Measurements from ENCODE around the gene MOB3B. TPM values are rescaled to one million over a fixed set of nuclear protein-coding genes. Genes with fewer than 3 reads are reported as not detected.

MOB3B gene
- total RNA-seq, 1 experiment from 2014 or later, result 0.03 TPM

DNA sequence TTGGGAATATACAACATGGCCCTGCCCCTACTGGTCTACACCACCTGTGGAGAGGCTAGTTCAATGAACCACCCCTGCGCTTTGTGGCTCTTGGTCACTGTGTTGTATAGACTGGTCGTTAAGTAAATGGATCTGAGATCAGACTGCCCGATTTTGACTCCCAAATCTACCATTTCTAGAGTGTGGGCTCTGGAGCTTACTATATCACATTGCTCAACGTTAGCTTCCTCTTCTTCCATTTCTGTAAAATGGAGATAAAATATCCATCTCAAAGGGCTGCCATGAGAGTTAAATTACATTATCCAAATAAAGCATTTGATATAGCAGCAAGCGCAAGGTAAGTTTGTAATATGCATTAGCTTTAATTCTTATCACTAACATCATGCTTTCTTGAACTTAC is 58.2 kb downstream of the MOB3B start:
- Histone ChIP-seq H3K4me1 (ENCODE audit: control insufficient read depth, insufficient read depth, low read length) (no peaks in the 10 kb centered on the region), H3K9me3 (ENCODE audit: control insufficient read depth, insufficient read depth, low read depth, low read length) (no peaks in the 10 kb centered on the region), H3K4me3 (ENCODE audit: low read depth in 2 of 2, low read length in 2 of 2) (no peak overlapping the region), H3K36me3 (ENCODE audit: control insufficient read depth, insufficient read depth, low read length) (no peaks in the 10 kb centered on the region), H3K27me3 (ENCODE audit: control insufficient read depth, insufficient read depth, low read length) (no peaks in the 10 kb centered on the region), H3K27ac (ENCODE audit: low read length) (no peak overlapping the region)
- ChIA-PET CTCF (no interaction called here), POLR2A (no interaction called here)
- in situ Hi-C loops (cut with HindIII; ENCODE audit: low pct_unique_long_range_greater_than_20kb, low sequenced_read_pairs), result no loop called here
- no TSS peak for BruUV-seq (replicated peaks)
- no peak for DNase-seq (ENCODE audit: low read depth, low spot score)
- intact Hi-C loops (cut with micrococcal nuclease; ENCODE audit: unreplicated experiment), result no loop called here
- no peak for ATAC-seq
- TF ChIP-seq POLR2AphosphoS5 (IDR thresholded peaks at IDR 0.05; ENCODE audit: low read depth, low read length) (no peak), TCF7L2 (IDR thresholded peaks at IDR 0.05; ENCODE audit: low read depth, low read length) (no peak)

- CTCF ChIA-PET, result no interaction called here
- Histone ChIP-seq H3K27me3 (ENCODE audit: control insufficient read depth, insufficient read depth, low read length) (no peaks in the 10 kb centered on the region), H3K4me3 (ENCODE audit: low read depth in 2 of 2, low read length in 2 of 2) (no peak overlapping the region), H3K36me3 (ENCODE audit: control insufficient read depth, insufficient read depth, low read length) (no peaks in the 10 kb centered on the region), H3K9me3 (ENCODE audit: control insufficient read depth, insufficient read depth, low read depth, low read length) (no peaks in the 10 kb centered on the region), H3K4me1 (ENCODE audit: control insufficient read depth, insufficient read depth, low read length) (no peaks in the 10 kb centered on the region), H3K27ac (ENCODE audit: low read length) (no peak overlapping the region)
- no peak for DNase-seq (ENCODE audit: low read depth, low spot score)
- no TSS peak for BruUV-seq (replicated peaks)
- in situ Hi-C loops (cut with HindIII; ENCODE audit: low pct_unique_long_range_greater_than_20kb, low sequenced_read_pairs) (no loop called here), intact Hi-C loops (cut with micrococcal nuclease; ENCODE audit: unreplicated experiment) (no loop called here)
- POLR2A ChIA-PET, result no interaction called here
- TF ChIP-seq, protein P1, sequence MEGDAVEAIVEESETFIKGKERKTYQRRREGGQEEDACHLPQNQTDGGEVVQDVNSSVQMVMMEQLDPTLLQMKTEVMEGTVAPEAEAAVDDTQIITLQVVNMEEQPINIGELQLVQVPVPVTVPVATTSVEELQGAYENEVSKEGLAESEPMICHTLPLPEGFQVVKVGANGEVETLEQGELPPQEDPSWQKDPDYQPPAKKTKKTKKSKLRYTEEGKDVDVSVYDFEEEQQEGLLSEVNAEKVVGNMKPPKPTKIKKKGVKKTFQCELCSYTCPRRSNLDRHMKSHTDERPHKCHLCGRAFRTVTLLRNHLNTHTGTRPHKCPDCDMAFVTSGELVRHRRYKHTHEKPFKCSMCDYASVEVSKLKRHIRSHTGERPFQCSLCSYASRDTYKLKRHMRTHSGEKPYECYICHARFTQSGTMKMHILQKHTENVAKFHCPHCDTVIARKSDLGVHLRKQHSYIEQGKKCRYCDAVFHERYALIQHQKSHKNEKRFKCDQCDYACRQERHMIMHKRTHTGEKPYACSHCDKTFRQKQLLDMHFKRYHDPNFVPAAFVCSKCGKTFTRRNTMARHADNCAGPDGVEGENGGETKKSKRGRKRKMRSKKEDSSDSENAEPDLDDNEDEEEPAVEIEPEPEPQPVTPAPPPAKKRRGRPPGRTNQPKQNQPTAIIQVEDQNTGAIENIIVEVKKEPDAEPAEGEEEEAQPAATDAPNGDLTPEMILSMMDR (IDR thresholded peaks at IDR 0.05), result no peak
- TF ChIP-seq SIN3A (IDR thresholded peaks at IDR 0.05; ENCODE audit: borderline replicate concordance, insufficient read depth, low read depth, low read length), result no peak
- no peak for TF ChIP-seq POLR2AphosphoS5 (IDR thresholded peaks at IDR 0.05; ENCODE audit: low read depth, low read length)
- TF ChIP-seq, protein P2, sequence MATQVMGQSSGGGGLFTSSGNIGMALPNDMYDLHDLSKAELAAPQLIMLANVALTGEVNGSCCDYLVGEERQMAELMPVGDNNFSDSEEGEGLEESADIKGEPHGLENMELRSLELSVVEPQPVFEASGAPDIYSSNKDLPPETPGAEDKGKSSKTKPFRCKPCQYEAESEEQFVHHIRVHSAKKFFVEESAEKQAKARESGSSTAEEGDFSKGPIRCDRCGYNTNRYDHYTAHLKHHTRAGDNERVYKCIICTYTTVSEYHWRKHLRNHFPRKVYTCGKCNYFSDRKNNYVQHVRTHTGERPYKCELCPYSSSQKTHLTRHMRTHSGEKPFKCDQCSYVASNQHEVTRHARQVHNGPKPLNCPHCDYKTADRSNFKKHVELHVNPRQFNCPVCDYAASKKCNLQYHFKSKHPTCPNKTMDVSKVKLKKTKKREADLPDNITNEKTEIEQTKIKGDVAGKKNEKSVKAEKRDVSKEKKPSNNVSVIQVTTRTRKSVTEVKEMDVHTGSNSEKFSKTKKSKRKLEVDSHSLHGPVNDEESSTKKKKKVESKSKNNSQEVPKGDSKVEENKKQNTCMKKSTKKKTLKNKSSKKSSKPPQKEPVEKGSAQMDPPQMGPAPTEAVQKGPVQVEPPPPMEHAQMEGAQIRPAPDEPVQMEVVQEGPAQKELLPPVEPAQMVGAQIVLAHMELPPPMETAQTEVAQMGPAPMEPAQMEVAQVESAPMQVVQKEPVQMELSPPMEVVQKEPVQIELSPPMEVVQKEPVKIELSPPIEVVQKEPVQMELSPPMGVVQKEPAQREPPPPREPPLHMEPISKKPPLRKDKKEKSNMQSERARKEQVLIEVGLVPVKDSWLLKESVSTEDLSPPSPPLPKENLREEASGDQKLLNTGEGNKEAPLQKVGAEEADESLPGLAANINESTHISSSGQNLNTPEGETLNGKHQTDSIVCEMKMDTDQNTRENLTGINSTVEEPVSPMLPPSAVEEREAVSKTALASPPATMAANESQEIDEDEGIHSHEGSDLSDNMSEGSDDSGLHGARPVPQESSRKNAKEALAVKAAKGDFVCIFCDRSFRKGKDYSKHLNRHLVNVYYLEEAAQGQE (IDR thresholded peaks at IDR 0.05; ENCODE audit: insufficient read depth in 1 of 2, low read depth in 2 of 2, low read length in 1 of 2), result no peak
- ATAC-seq, result no peak
Measured at GRCh38 chr9:27470291-27470856, 59.2 kb downstream of the MOB3B start.

- intact Hi-C loops (cut with micrococcal nuclease; ENCODE audit: unreplicated experiment) (no loop called here), in situ Hi-C loops (cut with HindIII; ENCODE audit: low pct_unique_long_range_greater_than_20kb, low sequenced_read_pairs) (no loop called here)
- Histone ChIP-seq H3K27ac (ENCODE audit: low read length) (no peak overlapping the region), H3K4me1 (ENCODE audit: control insufficient read depth, insufficient read depth, low read length) (no peaks in the 10 kb centered on the region), H3K9me3 (ENCODE audit: control insufficient read depth, insufficient read depth, low read depth, low read length) (no peaks in the 10 kb centered on the region), H3K4me3 (ENCODE audit: low read depth in 2 of 2, low read length in 2 of 2) (no peak overlapping the region), H3K36me3 (ENCODE audit: control insufficient read depth, insufficient read depth, low read length) (no peaks in the 10 kb centered on the region), H3K27me3 (ENCODE audit: control insufficient read depth, insufficient read depth, low read length) (no peaks in the 10 kb centered on the region)
- ChIA-PET CTCF (no interaction called here), POLR2A (no interaction called here)
- TF ChIP-seq SIN3A (IDR thresholded peaks at IDR 0.05; ENCODE audit: borderline replicate concordance, insufficient read depth, low read depth, low read length) (no peak), TCF7L2 (IDR thresholded peaks at IDR 0.05; ENCODE audit: low read depth, low read length) (no peak), POLR2AphosphoS5 (IDR thresholded peaks at IDR 0.05; ENCODE audit: low read depth, low read length) (no peak)
- TF ChIP-seq, protein P1 (IDR thresholded peaks at IDR 0.05), result no peak
- TF ChIP-seq, protein P2 (IDR thresholded peaks at IDR 0.05; ENCODE audit: insufficient read depth in 1 of 2, low read depth in 2 of 2, low read length in 1 of 2), result no peak
- BruUV-seq (replicated peaks), result no TSS peak
- DNase-seq (ENCODE audit: low read depth, low spot score), result no peak
- ATAC-seq, result no peak
Measured at GRCh38 chr9:27469550-27469949, 60.1 kb downstream of the MOB3B start.

Data from Panc1 (cell line).